Loucy (cell line): Measurements from ENCODE around the gene LMO7.

Experiments
- H2AFZ ChIP-seq: fragments of 200-600 bp; sonication (generic); 2 replicates; pipeline ENCODE4 v1.6.0; 2016; ENCODE audit warnings: antibody characterized with exemption, mild to moderate bottlenecking, low read length, moderate library complexity
- H3F3A ChIP-seq: fragments of 200-600 bp; 2 replicates; pipeline ENCODE4 v1.6.0; 2016; ENCODE audit warnings: antibody characterized with exemption, low read depth, mild to moderate bottlenecking
- H3K27me3 ChIP-seq: fragments of 200-600 bp; sonication (generic); 2 replicates; pipeline ENCODE4 v1.6.1; 2014; ENCODE audit warnings: low read length, mild to moderate bottlenecking; ENCODE audit not compliant: insufficient read depth, poor library complexity, severe bottlenecking
- H3K36me3 ChIP-seq: fragments of 200-600 bp; sonication (generic); 2 replicates; pipeline ENCODE4 v1.6.1; 2016; ENCODE audit warnings: low read length; ENCODE audit not compliant: insufficient read depth
- H3K4me1 ChIP-seq: fragments of 200-600 bp; sonication (generic); 2 replicates; pipeline ENCODE4 v1.5.1; 2014; ENCODE audit warnings: low read length, mild to moderate bottlenecking; ENCODE audit not compliant: insufficient read depth, poor library complexity, severe bottlenecking
- H3K4me2 ChIP-seq: fragments of 200-600 bp; sonication (generic); 2 replicates; pipeline ENCODE4 v1.6.0; 2014; ENCODE audit warnings: antibody characterized with exemption, low read length, low read depth, mild to moderate bottlenecking; ENCODE audit not compliant: poor library complexity, severe bottlenecking
- H3K4me3 ChIP-seq: fragments of 200-600 bp; sonication (generic); 2 replicates; pipeline ENCODE4 v1.5.1; 2014; ENCODE audit warnings: low read length, mild to moderate bottlenecking, mixed read lengths; ENCODE audit not compliant: poor library complexity, severe bottlenecking
- H3K79me2 ChIP-seq: fragments of 200-600 bp; sonication (generic); 2 replicates; pipeline ENCODE4 v1.6.1; 2014; ENCODE audit warnings: low read length; ENCODE audit not compliant: insufficient read depth
- H3K9ac ChIP-seq: fragments of 200-600 bp; sonication (generic); 2 replicates; pipeline ENCODE4 v1.6.0; 2014; ENCODE audit warnings: mild to moderate bottlenecking, low read depth, low read length, moderate library complexity; ENCODE audit not compliant: poor library complexity, severe bottlenecking
- H3K9me2 ChIP-seq: fragments of 200-600 bp; sonication (generic); replicated peaks from 2 replicates; pipeline ENCODE4 v1.6.1; 2016; ENCODE audit warnings: low read depth, low read length, mixed read lengths
- H3K9me3 ChIP-seq: fragments of 200-600 bp; sonication (generic); 2 replicates; pipeline ENCODE4 v1.6.1; 2014; ENCODE audit warnings: mild to moderate bottlenecking, antibody characterized with exemption, low read length, low read depth; ENCODE audit not compliant: insufficient read depth
- H4K20me1 ChIP-seq: fragments of 200-600 bp; sonication (generic); 2 replicates; pipeline ENCODE4 v1.6.0; 2014; ENCODE audit warnings: antibody characterized with exemption, low read length, mild to moderate bottlenecking; ENCODE audit not compliant: insufficient read depth, poor library complexity, severe bottlenecking
- EZH2phosphoT487 ChIP-seq: fragments of 200-600 bp; IDR thresholded peaks from 2 replicates; pipeline ENCODE4 v1.6.1; 2018; ENCODE audit warnings: antibody characterized with exemption, mild to moderate bottlenecking, moderate library complexity, borderline replicate concordance
- TF ChIP-seq, protein P1 (sequence below): fragments of 200-600 bp; sonication (generic); conservative IDR thresholded peaks from 2 replicates; pipeline ENCODE4 v1.5.1; 2014; ENCODE audit warnings: mild to moderate bottlenecking, antibody characterized with exemption, low read length

Gene LMO7

DNA sequence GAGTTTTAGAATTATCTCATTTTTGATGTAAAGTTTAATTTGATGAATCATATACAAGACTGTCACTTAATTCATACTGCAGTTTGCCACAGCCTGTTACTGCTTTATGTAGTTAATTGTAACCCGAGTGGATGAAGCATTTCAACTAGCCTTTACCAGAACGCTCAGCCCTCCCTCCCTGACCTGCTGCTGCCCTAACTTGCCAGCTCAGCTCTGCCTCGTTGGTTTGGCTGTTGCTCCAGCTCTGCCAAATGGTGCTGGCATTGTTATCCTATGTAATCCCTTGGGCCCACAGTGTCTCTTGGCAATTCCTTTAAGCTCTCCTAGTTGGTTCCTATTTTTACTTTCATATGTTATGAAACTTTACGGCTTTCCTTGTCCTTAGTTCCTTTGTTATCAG, 113.3 kb downstream of the LMO7 start:
- Histone ChIP-seq H3F3A (no peaks in the 10 kb centered on the region), H3K9me2 (no peaks in the 10 kb centered on the region), H3K27me3 (no peaks in the 10 kb centered on the region), H3K4me1 (no peaks in the 10 kb centered on the region), H3K36me3 (no peaks in the 10 kb centered on the region), H2AFZ (no peak overlapping the region), H3K4me2 (no peak overlapping the region), H3K79me2 (no peaks in the 10 kb centered on the region), H3K9ac (no peak overlapping the region), H3K4me3 (no peak overlapping the region), H3K9me3 (no peaks in the 10 kb centered on the region), H4K20me1 (no peaks in the 10 kb centered on the region)
- no peak for TF ChIP-seq EZH2phosphoT487
- TF ChIP-seq, protein P1, sequence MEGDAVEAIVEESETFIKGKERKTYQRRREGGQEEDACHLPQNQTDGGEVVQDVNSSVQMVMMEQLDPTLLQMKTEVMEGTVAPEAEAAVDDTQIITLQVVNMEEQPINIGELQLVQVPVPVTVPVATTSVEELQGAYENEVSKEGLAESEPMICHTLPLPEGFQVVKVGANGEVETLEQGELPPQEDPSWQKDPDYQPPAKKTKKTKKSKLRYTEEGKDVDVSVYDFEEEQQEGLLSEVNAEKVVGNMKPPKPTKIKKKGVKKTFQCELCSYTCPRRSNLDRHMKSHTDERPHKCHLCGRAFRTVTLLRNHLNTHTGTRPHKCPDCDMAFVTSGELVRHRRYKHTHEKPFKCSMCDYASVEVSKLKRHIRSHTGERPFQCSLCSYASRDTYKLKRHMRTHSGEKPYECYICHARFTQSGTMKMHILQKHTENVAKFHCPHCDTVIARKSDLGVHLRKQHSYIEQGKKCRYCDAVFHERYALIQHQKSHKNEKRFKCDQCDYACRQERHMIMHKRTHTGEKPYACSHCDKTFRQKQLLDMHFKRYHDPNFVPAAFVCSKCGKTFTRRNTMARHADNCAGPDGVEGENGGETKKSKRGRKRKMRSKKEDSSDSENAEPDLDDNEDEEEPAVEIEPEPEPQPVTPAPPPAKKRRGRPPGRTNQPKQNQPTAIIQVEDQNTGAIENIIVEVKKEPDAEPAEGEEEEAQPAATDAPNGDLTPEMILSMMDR: no peak

DNA sequence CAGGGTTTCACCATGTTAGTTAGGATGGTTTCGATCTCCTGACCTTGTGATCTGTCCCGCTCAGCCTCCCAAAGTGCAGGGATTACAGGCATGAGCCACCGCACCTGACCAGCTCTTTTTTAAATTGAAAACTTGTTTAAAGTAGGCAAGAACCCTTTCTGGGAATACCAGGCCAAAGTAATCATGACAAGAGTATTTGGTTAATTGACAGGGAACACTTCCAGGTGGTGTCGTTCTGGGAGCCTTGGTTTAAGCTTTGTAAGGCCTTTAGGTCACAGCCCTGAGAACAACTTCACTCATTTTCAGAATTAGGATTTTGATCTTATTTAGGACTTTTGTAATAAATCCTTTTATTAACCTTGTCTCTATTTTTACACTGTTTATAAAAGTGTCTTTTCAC, 115.2 kb downstream of the LMO7 start:
- Histone ChIP-seq H3K36me3 (no peaks in the 10 kb centered on the region), H3K9ac (no peak overlapping the region), H3K27me3 (no peaks in the 10 kb centered on the region), H3K4me3 (no peak overlapping the region), H2AFZ (no peak overlapping the region), H3K79me2 (no peaks in the 10 kb centered on the region), H4K20me1 (no peaks in the 10 kb centered on the region), H3F3A (no peaks in the 10 kb centered on the region), H3K9me2 (no peaks in the 10 kb centered on the region), H3K4me2 (no peak overlapping the region), H3K9me3 (no peaks in the 10 kb centered on the region), H3K4me1 (no peaks in the 10 kb centered on the region)
- TF ChIP-seq EZH2phosphoT487: no peak
- TF ChIP-seq, protein P1: no peak

DNA sequence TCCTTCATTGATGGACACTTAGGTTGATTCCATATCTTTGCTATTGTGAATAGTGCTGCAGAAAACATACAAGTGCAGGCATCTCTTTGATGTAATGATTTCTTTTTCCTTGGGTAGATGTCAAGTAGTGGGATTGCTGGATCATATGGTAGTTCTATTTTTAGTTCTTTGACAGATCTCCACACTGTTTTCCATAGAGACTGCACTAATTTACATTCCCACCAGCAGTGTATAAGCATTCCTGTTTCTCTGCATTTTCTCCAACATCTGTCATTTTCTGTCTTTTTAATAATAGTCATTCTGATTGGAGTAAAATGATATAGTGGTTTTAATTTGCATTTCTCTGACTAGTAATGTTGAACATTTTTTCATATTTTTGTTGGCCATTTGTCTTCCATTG, 116.7 kb downstream of the LMO7 start:
- Histone ChIP-seq H3K9ac (no peak overlapping the region), H3K79me2 (no peaks in the 10 kb centered on the region)

More for the DNA sequence above, 116.7 kb downstream of the LMO7 start:
- Histone ChIP-seq H3K4me3 (no peak overlapping the region), H3F3A (no peaks in the 10 kb centered on the region), H3K4me1 (peaks cover 5% of the 10 kb centered on the region), H3K4me2 (no peak overlapping the region), H3K27me3 (no peaks in the 10 kb centered on the region), H4K20me1 (no peaks in the 10 kb centered on the region), H3K36me3 (no peaks in the 10 kb centered on the region), H2AFZ (no peak overlapping the region), H3K9me2 (no peaks in the 10 kb centered on the region), H3K9me3 (no peaks in the 10 kb centered on the region)
- TF ChIP-seq, protein P1: no peak
- no peak for TF ChIP-seq EZH2phosphoT487
